ENCODE data around the gene LZTS3. TPM values are rescaled to one million over a fixed set of nuclear protein-coding genes. Genes with fewer than 3 reads are reported as not detected.
"Not testable (repeated sequence)": the region's sequence is repeated elsewhere in the genome, so short reads cannot be mapped to it uniquely, and the experiment has no call there.

LZTS3 gene
- polyA plus RNA-seq (ENCODE audit: insufficient read depth in 1 of 5, insufficient read length in 5 of 5, low replicate concordance in 1 of 5): 10 to 100 TPM in 2 of 5 donors, 1 to 10 TPM in 3; 7.4 to 12.0 (median 8.3) TPM
- long read RNA-seq, donor 1, full-length matches to known transcripts: 2 of 2 reads
- long read RNA-seq, donor 1, partial matches to known transcripts: 0 of 2 reads
- long read RNA-seq, donor 1, other reads (novel, unspliced or antisense): 0 of 2 reads
- long read RNA-seq, donor 2: 0 reads
- long read RNA-seq, donor 3: 0 reads
- long read RNA-seq, donor 4, full-length matches to known transcripts: 2 of 2 reads
- long read RNA-seq, donor 4, partial matches to known transcripts: 0 of 2 reads
- long read RNA-seq, donor 4, other reads (novel, unspliced or antisense): 0 of 2 reads
- long read RNA-seq, donor 5: 0 reads
- long read RNA-seq, donor 6, full-length matches to known transcripts: 3 of 10 reads
- long read RNA-seq, donor 6, partial matches to known transcripts: 7 of 10 reads
- long read RNA-seq, donor 6, other reads (novel, unspliced or antisense): 0 of 10 reads
- long read RNA-seq, donor 7, full-length matches to known transcripts: 2 of 2 reads
- long read RNA-seq, donor 7, partial matches to known transcripts: 0 of 2 reads
- long read RNA-seq, donor 7, other reads (novel, unspliced or antisense): 0 of 2 reads
- long read RNA-seq, donor 8: 0 reads

DNA sequence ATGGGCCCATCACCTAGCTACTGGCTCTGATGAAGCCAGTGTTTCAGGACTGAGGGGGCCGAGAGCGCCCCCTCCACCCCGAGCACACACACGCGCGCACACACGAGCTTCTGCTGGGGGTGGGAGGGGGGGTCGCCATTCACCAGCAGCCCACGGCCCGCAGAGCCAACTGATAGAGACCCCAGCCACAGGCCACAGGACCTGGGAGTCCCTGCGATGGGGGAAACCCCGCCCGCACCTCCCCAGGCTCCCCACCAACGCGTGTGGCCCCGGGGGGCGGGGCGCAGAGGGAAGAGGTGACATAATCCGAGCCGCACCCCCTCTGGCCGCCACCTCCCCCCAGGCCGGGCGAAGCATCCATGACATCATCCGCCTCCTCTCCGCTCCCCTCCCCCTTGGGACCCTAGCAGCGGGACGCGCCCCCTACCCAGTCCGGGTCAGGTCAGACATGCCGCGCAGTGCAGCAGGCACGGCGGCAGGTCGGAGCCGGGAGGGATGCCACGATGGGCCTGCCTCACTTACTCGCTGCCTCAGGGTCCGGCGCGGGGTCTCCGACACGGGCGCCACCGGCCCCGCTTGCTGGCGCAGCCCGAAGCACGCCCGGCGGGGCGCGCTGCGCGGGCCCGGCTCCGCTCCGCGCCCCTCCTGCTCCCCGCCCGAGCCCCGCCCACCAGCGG is at the start of gene LZTS3:
TSS of gene LZTS3 (minus strand) at position 617 of the 677 bp plus-strand sequence. CDS start 6,386 bp downstream, outside the sequence.
- peak; percentile 63 to 67 for DNase-seq

GRCh38 chr20:3221398-3222226 is 48.3 kb upstream of the LZTS3 start:
- no peak for DNase-seq

GRCh38 chr20:3218307-3218988 is 45.1 kb upstream of the LZTS3 start:
- DNase-seq: no peak

- not testable (repeated sequence) for DNase-seq
These were observed 42.1 kb upstream of the LZTS3 start for GRCh38 chr20:3215359-3215917.

DNA sequence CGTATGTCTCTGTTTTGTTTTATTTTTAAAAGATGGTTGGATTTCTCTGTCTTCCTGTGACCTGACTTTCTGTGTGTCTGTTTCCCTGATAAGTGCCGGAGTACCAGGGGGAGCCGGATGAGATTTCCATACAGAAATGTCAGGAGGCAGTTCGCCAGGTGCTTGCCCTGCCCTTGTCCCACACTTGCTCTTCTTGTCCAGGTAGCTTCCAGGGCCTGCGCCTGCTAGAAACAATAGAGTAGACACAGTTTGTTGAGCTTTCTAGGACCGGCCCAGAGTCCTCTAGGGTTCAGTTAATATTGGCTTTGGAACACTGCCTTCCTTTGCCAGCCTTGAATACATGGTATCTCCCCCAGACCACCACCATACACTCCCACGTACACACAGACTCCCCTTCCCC is 39.9 kb upstream of the LZTS3 start:
- no peak for DNase-seq

GRCh38 chr20:3210346-3210745 is 37.0 kb upstream of the LZTS3 start:
- DNase-seq: no peak

- DNase-seq: no peak
These were observed 36.6 kb upstream of the LZTS3 start for GRCh38 chr20:3209946-3210317.

- DNase-seq: peak; percentile 54 to 56
These were observed 36.1 kb upstream of the LZTS3 start, which contains the start of gene ITPA for GRCh38 chr20:3209257-3209945. Gene ITPA (plus strand): TSS chr20:3209498. CDS start chr20:3209552, 54 bp downstream.

DNA sequence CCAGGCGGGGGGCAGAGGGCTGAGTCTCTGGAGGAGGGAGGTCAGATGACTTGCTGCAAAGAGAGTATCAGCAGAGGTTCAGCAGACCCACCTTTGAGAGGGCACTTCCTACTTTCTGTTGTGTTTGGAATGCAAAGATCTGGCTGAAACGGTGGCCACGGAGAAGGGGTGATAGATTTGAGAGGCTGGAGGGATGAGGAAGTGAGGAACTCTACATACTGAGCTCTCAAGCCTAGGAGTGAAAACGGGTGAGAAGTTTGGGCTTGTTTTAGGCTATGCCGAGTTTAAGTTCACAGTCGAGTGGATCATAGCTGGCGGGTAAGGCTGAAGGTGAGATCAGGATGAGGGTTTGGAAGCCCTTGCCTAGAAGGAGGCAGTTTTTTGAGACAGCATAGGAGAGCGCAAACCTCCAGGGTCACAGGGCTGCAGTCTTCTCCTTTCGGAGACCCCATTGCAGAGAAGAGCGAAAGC is 35.5 kb upstream of the LZTS3 start:
- DNase-seq: no peak

GRCh38 chr20:3204124-3204794 is 30.9 kb upstream of the LZTS3 start, which contains the start of gene DDRGK1:
Gene DDRGK1 (minus strand): TSS chr20:3204682. CDS start chr20:3204627, 55 bp downstream.
- peak; percentile 86 to 87 for DNase-seq

GRCh38 chr20:3203315-3204123 is 30.2 kb upstream of the LZTS3 start:
- DNase-seq: no peak

DNA sequence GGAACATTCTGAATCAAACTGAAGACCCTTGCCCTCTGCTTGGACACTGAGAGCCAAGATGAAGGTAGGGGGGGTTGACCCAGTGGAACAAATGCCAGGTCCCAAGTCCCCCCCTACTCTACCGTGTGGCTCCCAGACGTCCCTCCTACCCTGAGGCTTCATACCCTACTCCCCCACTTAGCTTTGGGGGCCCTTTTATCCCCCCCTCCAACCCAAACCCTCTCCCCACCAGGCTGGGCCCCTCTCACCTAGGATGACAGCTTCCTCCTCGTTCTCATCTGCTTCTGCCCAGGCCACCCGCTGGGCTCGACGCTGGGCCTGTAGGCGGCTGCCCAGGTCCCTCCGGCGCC is 29.6 kb upstream of the LZTS3 start:
- DNase-seq: no peak

DNA sequence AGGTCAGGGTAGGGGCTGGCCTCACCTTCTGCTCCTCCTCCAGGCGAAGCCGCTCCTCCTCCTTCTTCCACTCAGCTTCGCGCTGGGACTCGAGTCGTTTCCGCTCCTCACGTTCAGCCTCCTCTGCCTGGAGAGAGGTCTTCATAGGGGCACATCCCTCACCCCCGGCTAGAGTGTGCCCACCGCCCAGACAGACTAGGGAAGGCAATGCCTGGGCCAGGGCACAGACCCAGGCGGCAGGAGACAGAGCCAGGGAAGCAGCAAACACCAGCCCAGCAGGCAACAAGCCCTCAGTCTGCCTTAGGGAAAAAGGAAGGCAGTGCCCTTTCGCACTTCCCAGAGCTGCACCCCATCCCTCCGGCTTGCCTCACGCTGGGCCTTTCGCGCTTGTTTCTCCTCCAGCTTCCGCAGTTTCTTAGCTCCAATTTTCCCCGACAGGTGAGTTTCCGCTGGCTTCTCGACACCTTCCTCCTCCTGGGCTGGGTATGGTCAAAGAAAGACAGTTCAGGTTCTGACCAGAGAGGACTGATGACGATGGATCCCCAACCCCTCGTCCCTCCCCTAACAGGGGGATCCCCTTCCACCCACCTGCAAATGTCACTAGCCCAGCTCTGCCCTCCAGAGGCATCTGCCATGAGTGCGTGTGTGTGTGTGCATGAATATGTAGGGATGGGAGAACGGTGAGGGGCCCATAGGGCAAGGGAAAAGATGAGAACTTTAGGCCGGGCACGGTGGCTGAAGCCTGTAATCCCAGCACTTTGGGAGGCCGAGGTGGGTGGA is 26.8 kb upstream of the LZTS3 start:
- no peak for DNase-seq

GRCh38 chr20:3199206-3199605 is 25.9 kb upstream of the LZTS3 start:
- no peak for DNase-seq

DNA sequence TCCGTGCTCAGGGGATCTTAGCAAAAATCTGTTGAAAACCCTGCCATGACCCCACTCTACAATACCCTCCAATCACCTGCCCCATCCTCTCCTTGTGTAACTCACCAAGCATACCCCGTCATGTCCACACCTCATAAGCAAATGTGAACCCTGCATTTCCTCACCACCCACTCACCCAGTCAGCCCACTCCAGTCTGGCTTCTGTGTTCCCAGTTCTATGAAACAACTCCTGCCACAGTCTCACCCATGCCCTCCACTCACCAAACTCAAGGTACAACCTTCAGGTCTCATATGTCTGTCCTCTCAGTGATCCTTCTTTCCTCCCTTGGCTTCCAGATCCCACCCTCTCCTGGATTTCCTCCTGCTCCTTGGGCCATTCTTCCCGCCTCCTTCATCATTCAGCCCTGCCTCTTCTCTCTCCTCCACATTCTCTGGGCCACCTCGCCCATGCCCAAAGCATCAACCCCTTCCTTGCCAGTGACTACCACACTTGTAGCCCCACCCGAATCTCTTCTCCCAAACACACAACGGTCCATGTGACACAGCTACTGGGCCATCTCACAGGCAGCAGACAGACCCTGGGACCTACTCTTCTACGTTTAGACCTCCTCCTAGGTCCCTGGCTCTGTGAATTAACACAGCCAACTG is 22.4 kb upstream of the LZTS3 start:
- DNase-seq: no peak

DNA sequence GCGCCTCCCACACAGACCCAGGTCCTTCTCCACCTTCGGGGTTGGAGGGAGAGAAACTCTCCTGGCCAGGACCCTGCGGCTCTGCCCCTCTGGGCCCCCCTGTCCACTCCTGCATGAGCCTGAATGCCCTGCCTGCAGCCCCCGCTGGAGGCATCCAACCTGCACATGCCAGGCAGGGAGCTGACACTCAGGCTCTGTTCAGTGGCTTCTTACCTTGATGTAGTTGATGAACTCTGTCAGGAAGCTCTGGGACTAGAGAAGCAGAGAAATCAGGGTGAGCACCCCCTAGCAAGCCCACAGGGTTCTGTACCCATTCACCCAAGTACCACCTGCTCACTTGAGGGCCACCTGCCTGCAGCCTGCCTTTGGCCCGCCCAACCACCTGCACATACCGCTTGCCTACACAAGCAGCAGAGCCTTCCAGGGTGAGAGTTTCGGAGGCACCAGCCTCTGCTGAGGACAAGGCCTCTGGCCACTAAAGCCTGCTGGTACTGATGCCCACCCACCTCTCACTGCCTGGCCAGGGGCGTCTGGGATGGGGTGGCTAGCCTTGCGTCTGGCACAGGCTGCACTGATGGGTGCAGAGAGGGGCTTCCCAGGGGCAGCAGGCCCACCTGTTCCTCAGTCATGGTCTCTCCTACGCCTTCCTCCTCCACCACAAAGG is 21.4 kb upstream of the LZTS3 start:
- DNase-seq: no peak
